Uterus (tissue), 4 donors: Measurements from ENCODE around the gene MYL1. TPM values are rescaled to one million over a fixed set of nuclear protein-coding genes. Genes with fewer than 3 reads are reported as not detected.

Experiments
- DNase-seq, 2 donors: peaks; one replicate each; pipeline ENCODE4 v3.0.0-alpha.2; 2019 to 2020
- H3K27ac ChIP-seq, 2 donors: fragments of 200-600 bp; sonication (generic); 1 replicate in 1 of 2; 2 replicates in 1 of 2; pipeline ENCODE4 v1.5.1; 2016 to 2018
- H3K27me3 ChIP-seq, 2 donors: fragments of 200-600 bp; sonication (generic); one replicate each; pipeline ENCODE4 v1.5.1; 2018 to 2019; ENCODE audit warnings: control low read depth in 1 of 2
- H3K36me3 ChIP-seq, 2 donors: fragments of 200-600 bp; sonication (generic); one replicate each; pipeline ENCODE4 v1.5.1; 2019; ENCODE audit warnings: control low read depth in 1 of 2
- H3K4me1 ChIP-seq, 2 donors: fragments of 200-600 bp; sonication (generic); one replicate each; pipeline ENCODE4 v1.5.1; 2018 to 2019; ENCODE audit warnings: control low read depth in 1 of 2
- H3K4me3 ChIP-seq, 2 donors: fragments of 200-600 bp; sonication (generic); 1 replicate in 1 of 2; 2 replicates in 1 of 2; pipeline ENCODE4 v1.5.1; 2018 to 2019; ENCODE audit warnings: mild to moderate bottlenecking in 1 of 2
- H3K9me3 ChIP-seq, 2 donors: fragments of 200-600 bp; sonication (generic); one replicate each; pipeline ENCODE4 v1.5.1; 2019; ENCODE audit warnings: control low read depth in 1 of 2
- CTCF ChIP-seq, 4 experiments: fragments of 200-600 bp in 2 of 4; fragments of 450-650 bp in 2 of 4; sonication (generic) in 2 of 4; IDR thresholded peaks; one replicate each; pipeline ENCODE4 v1.5.1; 2016 to 2019; ENCODE audit warnings: antibody characterized with exemption in 4 of 4, mild to moderate bottlenecking in 2 of 4, moderate library complexity in 1 of 4
- POLR2A ChIP-seq, 2 donors: fragments of 450-650 bp; IDR thresholded peaks; one replicate each; pipeline ENCODE4 v1.6.1; 2016; ENCODE audit warnings: antibody characterized with exemption in 2 of 2, mild to moderate bottlenecking in 1 of 2, moderate library complexity in 1 of 2
- intact Hi-C: fragments of 100-400 bp; cut with DNase I; formaldehyde crosslinking; loops from one replicate; pipeline ENCODE4 v1.15.1; 2023; ENCODE audit warnings: low total_unique reads
- total RNA-seq, 4 donors: library from RNA; depleted of rRNA in 3 of 4; stranded (reverse); fragments of >200 nt in 3 of 4; gene quantifications; one replicate each; pipeline versions ENCODE4 v1.1.0 to v1.2.4, GENCODE V29; 2014 to 2023
- donor health status: DM: yes; HTN: yes; CAD: no.

The MYL1 gene
- total RNA-seq, 4 donors from 2014 or later, result 0.48 to 0.88 TPM; not detected in 2

GRCh38 chr2:210337159-210337558 lies 22.2 kb upstream of the MYL1 start:
- DNase-seq, result no peak
- no peak overlapping the region for H3K4me3 ChIP-seq
- no peak overlapping the region for H3K27ac ChIP-seq
- no peaks in the 10 kb centered on the region for H3K4me1 ChIP-seq
- H3K27me3 ChIP-seq, result no peaks in the 10 kb centered on the region
- intact Hi-C loops, result no loop called here
- H3K9me3 ChIP-seq, result no peaks in the 10 kb centered on the region
- no peaks in the 10 kb centered on the region for H3K36me3 ChIP-seq
- TF ChIP-seq CTCF (IDR thresholded peaks at IDR 0.05) (no peak), POLR2A (IDR thresholded peaks at IDR 0.05) (no peak)

GRCh38 chr2:210324906-210325305 lies 9.9 kb upstream of the MYL1 start:
- no peak overlapping the region for H3K4me3 ChIP-seq
- no peaks in the 10 kb centered on the region for H3K9me3 ChIP-seq
- TF ChIP-seq POLR2A (IDR thresholded peaks at IDR 0.05), result no peak
- TF ChIP-seq CTCF (IDR thresholded peaks at IDR 0.05), result no peak
- no peak for DNase-seq
- H3K27me3 ChIP-seq, result no peaks in the 10 kb centered on the region
- H3K27ac ChIP-seq, result no peak overlapping the region
- intact Hi-C loops, result no loop called here
- no peaks in the 10 kb centered on the region for H3K4me1 ChIP-seq
- H3K36me3 ChIP-seq, result no peaks in the 10 kb centered on the region

- no peak for TF ChIP-seq CTCF (IDR thresholded peaks at IDR 0.05)
- TF ChIP-seq POLR2A (IDR thresholded peaks at IDR 0.05), result no peak
- Histone ChIP-seq H3K4me3 (no peak overlapping the region), H3K27ac (no peak overlapping the region), H3K36me3 (no peaks in the 10 kb centered on the region), H3K27me3 (no peaks in the 10 kb centered on the region), H3K9me3 (no peaks in the 10 kb centered on the region), H3K4me1 (no peaks in the 10 kb centered on the region)
- no peak for DNase-seq
- intact Hi-C loops, result no loop called here
Measured at GRCh38 chr2:210324458-210324857, 9.5 kb upstream of the MYL1 start.

- no peaks in the 10 kb centered on the region for H3K36me3 ChIP-seq
- H3K27me3 ChIP-seq, result no peaks in the 10 kb centered on the region
- H3K27ac ChIP-seq, result no peak overlapping the region
- no peak overlapping the region for H3K4me3 ChIP-seq
- DNase-seq, result no peak
- no peak for TF ChIP-seq CTCF (IDR thresholded peaks at IDR 0.05)
- H3K9me3 ChIP-seq, result no peaks in the 10 kb centered on the region
- intact Hi-C loops, result no loop called here
- no peaks in the 10 kb centered on the region for H3K4me1 ChIP-seq
Measured at GRCh38 chr2:210323003-210323402, 8.0 kb upstream of the MYL1 start.

GRCh38 chr2:210318891-210319290 lies 3.9 kb upstream of the MYL1 start:
- Histone ChIP-seq H3K4me1 (no peaks in the 10 kb centered on the region), H3K27ac (no peak overlapping the region), H3K36me3 (no peaks in the 10 kb centered on the region), H3K9me3 (no peaks in the 10 kb centered on the region), H3K4me3 (no peak overlapping the region), H3K27me3 (no peaks in the 10 kb centered on the region)
- intact Hi-C loops, result no loop called here
- TF ChIP-seq POLR2A (IDR thresholded peaks at IDR 0.05), result no peak
- no peak for TF ChIP-seq CTCF (IDR thresholded peaks at IDR 0.05)
- DNase-seq, result no peak
